ENCODE measurements around the gene PBX2.
A peak's percentile ranks its signal among the peaks of the same experiment; 100 is the strongest.
"Not testable (repeated sequence)": the region's sequence is repeated elsewhere in the genome, so short reads cannot be mapped to it uniquely, and the experiment has no call there.

Gene PBX2

GRCh38 chr6:32196682-32197616 is 6.9 kb upstream of the PBX2 start:
- peak overlapping the region; percentile 95 for H3K27ac ChIP-seq
- no peak for TF ChIP-seq CTCF (conservative IDR thresholded peaks at IDR 0.05; ENCODE audit: low read depth)
- ChIA-PET CTCF (interaction anchor here (0.7 kb wide), 1 partner anchor 167 kb away, joined by 4 read pairs; no protein-coding TSS in a partner anchor), POLR2A (ENCODE audit: low non-redundant PET) (no interaction called here)
- DNase-seq (ENCODE audit: low spot score) = no peak

- peak; percentile 44 for DNase-seq (ENCODE audit: low spot score)
- peak overlapping the region; percentile 95 for H3K27ac ChIP-seq
- CTCF ChIA-PET = interaction anchor here (0.6 to 1.1 kb wide), 7 partner anchors 14 to 780 kb away, joined by 3 to 5 read pairs (median 3); no protein-coding TSS in a partner anchor
- TF ChIP-seq CTCF (conservative IDR thresholded peaks at IDR 0.05; ENCODE audit: low read depth) = no peak
- POLR2A ChIA-PET (ENCODE audit: low non-redundant PET) = interaction anchor here (0.6 to 0.8 kb wide), 3 partner anchors 19 to 698 kb away, joined by 3 read pairs; no protein-coding TSS in a partner anchor
Measured at GRCh38 chr6:32195902-32196681, 6.1 kb upstream of the PBX2 start.

GRCh38 chr6:32195652-32195901 is 5.6 kb upstream of the PBX2 start:
- no peak; the same call in 1 of the 2 replicates for TF ChIP-seq CTCF (conservative IDR thresholded peaks at IDR 0.05; ENCODE audit: low read depth)
- POLR2A ChIA-PET (ENCODE audit: low non-redundant PET) = interaction anchor here (0.6 to 0.8 kb wide), 3 partner anchors 18 to 699 kb away, joined by 3 read pairs; no protein-coding TSS in a partner anchor

GRCh38 chr6:32194825-32195651 is 5.0 kb upstream of the PBX2 start:
- peak; percentile 35 for TF ChIP-seq CTCF (conservative IDR thresholded peaks at IDR 0.05; ENCODE audit: low read depth)
- ChIA-PET CTCF (interaction anchor here (0.6 to 1.1 kb wide), 6 partner anchors 13 to 147 kb away, joined by 3 to 5 read pairs (median 3); no protein-coding TSS in a partner anchor), POLR2A (ENCODE audit: low non-redundant PET) (interaction anchor here (0.6 to 0.8 kb wide), 3 partner anchors 18 to 699 kb away, joined by 3 read pairs; no protein-coding TSS in a partner anchor)
- H3K27ac ChIP-seq = peak overlapping the region; percentile 95
- peak; percentile 38 for DNase-seq (ENCODE audit: low spot score)

More at GRCh38 chr6:32195652-32195901, 5.6 kb upstream of the PBX2 start:
- peak overlapping the region; percentile 95 for H3K27ac ChIP-seq
- CTCF ChIA-PET = interaction anchor here (0.6 to 1.1 kb wide), 7 partner anchors 14 to 781 kb away, joined by 3 to 5 read pairs (median 3); no protein-coding TSS in a partner anchor
- DNase-seq (ENCODE audit: low spot score) = peak; percentile 97

- H3K27ac ChIP-seq = peak overlapping the region; percentile 95
- no peak for DNase-seq (ENCODE audit: low spot score)
- no peak for TF ChIP-seq CTCF (conservative IDR thresholded peaks at IDR 0.05; ENCODE audit: low read depth)
- ChIA-PET CTCF (interaction anchor here (0.6 kb wide), 1 partner anchor 72 kb away, joined by 3 read pairs; no protein-coding TSS in a partner anchor), POLR2A (ENCODE audit: low non-redundant PET) (no interaction called here)
Measured at GRCh38 chr6:32194388-32194787, 4.4 kb upstream of the PBX2 start.

- DNase-seq (ENCODE audit: low spot score); POLR2A ChIA-PET (ENCODE audit: low non-redundant PET): not testable (repeated sequence)
- H3K27ac ChIP-seq = peak overlapping the region; percentile 88
- CTCF ChIA-PET = interaction anchor here (0.6 kb wide), 1 partner anchor 1075 kb away, joined by 5 read pairs; no protein-coding TSS in a partner anchor
Measured at GRCh38 chr6:32193096-32193495, 3.1 kb upstream of the PBX2 start.
